Measurements from ENCODE around the gene TRMT6. TPM values are rescaled to one million over a fixed set of nuclear protein-coding genes. Genes with fewer than 3 reads are reported as not detected.

Gene TRMT6
- total RNA-seq: 5.2 TPM

- Histone ChIP-seq H3K9me3 (ENCODE audit: low read depth, low read length) (no peaks in the 10 kb centered on the region), H3K4me1 (ENCODE audit: insufficient read depth, low read length) (peaks cover 40% of the 10 kb centered on the region), H3K4me3 (ENCODE audit: low read length) (peak within 1 kb of the TSS; percentile 72), H3K27me3 (ENCODE audit: insufficient read depth, low read length) (no peaks in the 10 kb centered on the region)
These were observed at the start of gene TRMT6, which contains the start of gene MCM8 for GRCh38 chr20:5950271-5951031. TRMT6 (minus strand) TSS chr20:5950533; CDS start chr20:5950405, 128 bp downstream. MCM8 (plus strand) TSS chr20:5950652; CDS start chr20:5952016, 1,364 bp downstream.

GRCh38 chr20:5999783-6000182 lies 49.5 kb upstream of the TRMT6 start:
- Histone ChIP-seq H3K4me3 (ENCODE audit: low read length) (no peak overlapping the region), H3K9me3 (ENCODE audit: low read depth, low read length) (no peaks in the 10 kb centered on the region), H3K27me3 (ENCODE audit: insufficient read depth, low read length) (no peaks in the 10 kb centered on the region), H3K4me1 (ENCODE audit: insufficient read depth, low read length) (peaks cover 23% of the 10 kb centered on the region)

GRCh38 chr20:5996765-5997164 lies 46.4 kb upstream of the TRMT6 start:
- Histone ChIP-seq H3K4me3 (ENCODE audit: low read length) (no peak overlapping the region), H3K27me3 (ENCODE audit: insufficient read depth, low read length) (no peaks in the 10 kb centered on the region), H3K4me1 (ENCODE audit: insufficient read depth, low read length) (peaks cover 23% of the 10 kb centered on the region), H3K9me3 (ENCODE audit: low read depth, low read length) (no peaks in the 10 kb centered on the region)

- Histone ChIP-seq H3K9me3 (ENCODE audit: low read depth, low read length) (no peaks in the 10 kb centered on the region), H3K27me3 (ENCODE audit: insufficient read depth, low read length) (no peaks in the 10 kb centered on the region), H3K4me3 (ENCODE audit: low read length) (no peak overlapping the region), H3K4me1 (ENCODE audit: insufficient read depth, low read length) (peaks cover 14% of the 10 kb centered on the region)
These were observed 41.5 kb upstream of the TRMT6 start for GRCh38 chr20:5991623-5992441.

- peaks cover 7% of the 10 kb centered on the region for H3K4me1 ChIP-seq (ENCODE audit: insufficient read depth, low read length)
- no peak overlapping the region for H3K4me3 ChIP-seq (ENCODE audit: low read length)
- H3K27me3 ChIP-seq (ENCODE audit: insufficient read depth, low read length): no peaks in the 10 kb centered on the region
- H3K9me3 ChIP-seq (ENCODE audit: low read depth, low read length): no peaks in the 10 kb centered on the region
These were observed 40.6 kb upstream of the TRMT6 start for GRCh38 chr20:5990946-5991345.

GRCh38 chr20:5989539-5989938 lies 39.2 kb upstream of the TRMT6 start:
- Histone ChIP-seq H3K27me3 (ENCODE audit: insufficient read depth, low read length) (no peaks in the 10 kb centered on the region), H3K4me1 (ENCODE audit: insufficient read depth, low read length) (no peaks in the 10 kb centered on the region), H3K9me3 (ENCODE audit: low read depth, low read length) (no peaks in the 10 kb centered on the region), H3K4me3 (ENCODE audit: low read length) (no peak overlapping the region)

- Histone ChIP-seq H3K4me1 (ENCODE audit: insufficient read depth, low read length) (no peaks in the 10 kb centered on the region), H3K4me3 (ENCODE audit: low read length) (no peak overlapping the region), H3K9me3 (ENCODE audit: low read depth, low read length) (no peaks in the 10 kb centered on the region), H3K27me3 (ENCODE audit: insufficient read depth, low read length) (no peaks in the 10 kb centered on the region)
These were observed 37.0 kb upstream of the TRMT6 start for GRCh38 chr20:5987383-5987782.

GRCh38 chr20:5980720-5981538 lies 30.6 kb upstream of the TRMT6 start:
- H3K27me3 ChIP-seq (ENCODE audit: insufficient read depth, low read length): no peaks in the 10 kb centered on the region
- no peaks in the 10 kb centered on the region for H3K9me3 ChIP-seq (ENCODE audit: low read depth, low read length)
- no peak overlapping the region for H3K4me3 ChIP-seq (ENCODE audit: low read length)
- H3K4me1 ChIP-seq (ENCODE audit: insufficient read depth, low read length): no peaks in the 10 kb centered on the region

GRCh38 chr20:5979801-5980200 lies 29.5 kb upstream of the TRMT6 start:
- H3K9me3 ChIP-seq (ENCODE audit: low read depth, low read length): no peaks in the 10 kb centered on the region
- H3K27me3 ChIP-seq (ENCODE audit: insufficient read depth, low read length): no peaks in the 10 kb centered on the region
- H3K4me1 ChIP-seq (ENCODE audit: insufficient read depth, low read length): no peaks in the 10 kb centered on the region
- no peak overlapping the region for H3K4me3 ChIP-seq (ENCODE audit: low read length)

- Histone ChIP-seq H3K9me3 (ENCODE audit: low read depth, low read length) (no peaks in the 10 kb centered on the region), H3K4me1 (ENCODE audit: insufficient read depth, low read length) (peaks cover 8% of the 10 kb centered on the region), H3K27me3 (ENCODE audit: insufficient read depth, low read length) (no peaks in the 10 kb centered on the region), H3K4me3 (ENCODE audit: low read length) (no peak overlapping the region)
These were observed 27.6 kb upstream of the TRMT6 start for GRCh38 chr20:5977975-5978374.

GRCh38 chr20:5977223-5977622 lies 26.9 kb upstream of the TRMT6 start:
- Histone ChIP-seq H3K9me3 (ENCODE audit: low read depth, low read length) (no peaks in the 10 kb centered on the region), H3K27me3 (ENCODE audit: insufficient read depth, low read length) (no peaks in the 10 kb centered on the region), H3K4me1 (ENCODE audit: insufficient read depth, low read length) (peaks cover 8% of the 10 kb centered on the region), H3K4me3 (ENCODE audit: low read length) (no peak overlapping the region)

- no peaks in the 10 kb centered on the region for H3K9me3 ChIP-seq (ENCODE audit: low read depth, low read length)
- no peaks in the 10 kb centered on the region for H3K27me3 ChIP-seq (ENCODE audit: insufficient read depth, low read length)
- H3K4me1 ChIP-seq (ENCODE audit: insufficient read depth, low read length): peaks cover 8% of the 10 kb centered on the region
- H3K4me3 ChIP-seq (ENCODE audit: low read length): no peak overlapping the region
These were observed 25.4 kb upstream of the TRMT6 start for GRCh38 chr20:5975778-5976177.

GRCh38 chr20:5974531-5974930 lies 24.2 kb upstream of the TRMT6 start:
- Histone ChIP-seq H3K4me1 (ENCODE audit: insufficient read depth, low read length) (peaks cover 8% of the 10 kb centered on the region), H3K4me3 (ENCODE audit: low read length) (no peak overlapping the region), H3K9me3 (ENCODE audit: low read depth, low read length) (no peaks in the 10 kb centered on the region), H3K27me3 (ENCODE audit: insufficient read depth, low read length) (no peaks in the 10 kb centered on the region)

GRCh38 chr20:5973971-5974370 lies 23.6 kb upstream of the TRMT6 start:
- H3K4me3 ChIP-seq (ENCODE audit: low read length): no peak overlapping the region
- H3K9me3 ChIP-seq (ENCODE audit: low read depth, low read length): no peaks in the 10 kb centered on the region
- H3K27me3 ChIP-seq (ENCODE audit: insufficient read depth, low read length): no peaks in the 10 kb centered on the region
- peaks cover 8% of the 10 kb centered on the region for H3K4me1 ChIP-seq (ENCODE audit: insufficient read depth, low read length)

GRCh38 chr20:5973172-5973571 lies 22.8 kb upstream of the TRMT6 start:
- Histone ChIP-seq H3K4me3 (ENCODE audit: low read length) (no peak overlapping the region), H3K27me3 (ENCODE audit: insufficient read depth, low read length) (no peaks in the 10 kb centered on the region), H3K4me1 (ENCODE audit: insufficient read depth, low read length) (peaks cover 8% of the 10 kb centered on the region), H3K9me3 (ENCODE audit: low read depth, low read length) (no peaks in the 10 kb centered on the region)

All from mononuclear cell (primary cell).